Peyer's patch (tissue), 4 donors: Measurements from ENCODE around the gene KREMEN1. TPM values are rescaled to one million over a fixed set of nuclear protein-coding genes. Genes with fewer than 3 reads are reported as not detected.

ENCODE experiments used
- DNase-seq, 3 donors: peaks; one replicate each; pipeline ENCODE4 v3.0.0-alpha.2; 2017 to 2019
- H3K27ac ChIP-seq, 4 donors: fragments of 200-600 bp; sonication (generic); one replicate each; pipeline ENCODE4 v1.5.1; 2016 to 2019
- H3K27me3 ChIP-seq, 2 donors: fragments of 200-600 bp; sonication (generic); one replicate each; pipeline ENCODE4 v1.5.1; 2019
- H3K36me3 ChIP-seq, 3 donors: fragments of 200-600 bp; sonication (generic); one replicate each; pipeline ENCODE4 v1.5.1; 2016 to 2019
- H3K4me1 ChIP-seq, 4 donors: fragments of 200-600 bp; sonication (generic); one replicate each; pipeline ENCODE4 v1.5.1; 2016 to 2019
- H3K4me3 ChIP-seq, 4 donors: fragments of 200-600 bp; sonication (generic); 1 replicate in 3 of 4; 2 replicates in 1 of 4; pipeline ENCODE4 v1.5.1; 2016 to 2019; ENCODE audit warnings: mild to moderate bottlenecking in 1 of 4
- H3K9me3 ChIP-seq, 4 donors: fragments of 200-600 bp; sonication (generic); one replicate each; pipeline ENCODE4 v1.5.1; 2016 to 2019; ENCODE audit warnings: mild to moderate bottlenecking in 1 of 4
- CTCF ChIP-seq, 6 experiments: fragments of 450-650 bp in 4 of 6; fragments of 200-600 bp in 2 of 6; sonication (generic) in 1 of 6; IDR thresholded peaks; one replicate each; pipeline ENCODE4 v1.5.1; 2017 to 2019; ENCODE audit warnings: antibody characterized with exemption in 6 of 6, mild to moderate bottlenecking in 3 of 6, moderate library complexity in 1 of 6
- POLR2A ChIP-seq, 2 donors: fragments of 450-650 bp; IDR thresholded peaks; one replicate each; pipeline ENCODE4 v1.5.1; 2017; ENCODE audit warnings: antibody characterized with exemption in 2 of 2, mild to moderate bottlenecking in 2 of 2, moderate library complexity in 2 of 2
- total RNA-seq, 4 donors: library from RNA; depleted of rRNA; stranded (reverse); fragments of >200 nt; gene quantifications; one replicate each; pipeline ENCODE4 v1.1.0, GENCODE V29; 2016

KREMEN1 gene
- total RNA-seq, 4 donors from 2014 or later, result 8.2 to 32.2 (median 16.1) TPM

GRCh38 chr22:29187831-29188230 lies 115.0 kb downstream of the KREMEN1 start:
- Histone ChIP-seq H3K27ac (no peak overlapping the region), H3K27me3 (no peaks in the 10 kb centered on the region), H3K36me3 (no peaks in the 10 kb centered on the region), H3K4me3 (no peak overlapping the region), H3K4me1 (no peaks in the 10 kb centered on the region), H3K9me3 (no peaks in the 10 kb centered on the region)
- TF ChIP-seq CTCF (IDR thresholded peaks at IDR 0.05), result no peak
- TF ChIP-seq POLR2A (IDR thresholded peaks at IDR 0.05), result no peak
- no peak for DNase-seq

GRCh38 chr22:29190051-29190450 lies 117.2 kb downstream of the KREMEN1 start:
- Histone ChIP-seq H3K27ac (no peak overlapping the region), H3K9me3 (peaks cover 0 to 5% (median 0%) of the 10 kb centered on the region in 4 donors), H3K36me3 (no peaks in the 10 kb centered on the region), H3K4me3 (no peak overlapping the region), H3K27me3 (no peaks in the 10 kb centered on the region), H3K4me1 (no peaks in the 10 kb centered on the region)
- no peak for TF ChIP-seq CTCF (IDR thresholded peaks at IDR 0.05)
- TF ChIP-seq POLR2A (IDR thresholded peaks at IDR 0.05), result no peak
- no peak for DNase-seq

- no peaks in the 10 kb centered on the region for H3K4me1 ChIP-seq
- no peak for DNase-seq
- H3K27me3 ChIP-seq, result no peaks in the 10 kb centered on the region
- H3K36me3 ChIP-seq, result no peaks in the 10 kb centered on the region
- no peak for TF ChIP-seq CTCF (IDR thresholded peaks at IDR 0.05)
- TF ChIP-seq POLR2A (IDR thresholded peaks at IDR 0.05), result no peak
- H3K4me3 ChIP-seq, result no peak overlapping the region
- H3K27ac ChIP-seq, result no peak overlapping the region
- H3K9me3 ChIP-seq, result peaks cover 0 to 5% (median 0%) of the 10 kb centered on the region in 4 donors
These were observed 118.1 kb downstream of the KREMEN1 start for GRCh38 chr22:29190918-29191317.

- Histone ChIP-seq H3K9me3 (peaks cover 0 to 5% (median 0%) of the 10 kb centered on the region in 4 donors), H3K27ac (no peak overlapping the region), H3K36me3 (no peaks in the 10 kb centered on the region), H3K4me1 (no peaks in the 10 kb centered on the region), H3K27me3 (no peaks in the 10 kb centered on the region), H3K4me3 (no peak overlapping the region)
- TF ChIP-seq CTCF (IDR thresholded peaks at IDR 0.05), result no peak
- no peak for TF ChIP-seq POLR2A (IDR thresholded peaks at IDR 0.05)
- DNase-seq, result no peak
These were observed 120.2 kb downstream of the KREMEN1 start for GRCh38 chr22:29193021-29193420.

GRCh38 chr22:29194184-29194583 lies 121.3 kb downstream of the KREMEN1 start:
- no peak overlapping the region for H3K4me3 ChIP-seq
- peaks cover 0 to 5% (median 0%) of the 10 kb centered on the region in 4 donors for H3K9me3 ChIP-seq
- H3K27ac ChIP-seq, result no peak overlapping the region
- H3K27me3 ChIP-seq, result no peaks in the 10 kb centered on the region
- DNase-seq, result no peak
- TF ChIP-seq CTCF (IDR thresholded peaks at IDR 0.05) (no peak), POLR2A (IDR thresholded peaks at IDR 0.05) (no peak)
- H3K4me1 ChIP-seq, result no peaks in the 10 kb centered on the region
- H3K36me3 ChIP-seq, result no peaks in the 10 kb centered on the region
